Measurements from ENCODE around the gene GBP4. TPM values are rescaled to one million over a fixed set of nuclear protein-coding genes. Genes with fewer than 3 reads are reported as not detected.

Gene GBP4
- total and polyA plus RNA-seq, 10 donors, result 14.5 to 63.5 (median 34.3) TPM

DNA sequence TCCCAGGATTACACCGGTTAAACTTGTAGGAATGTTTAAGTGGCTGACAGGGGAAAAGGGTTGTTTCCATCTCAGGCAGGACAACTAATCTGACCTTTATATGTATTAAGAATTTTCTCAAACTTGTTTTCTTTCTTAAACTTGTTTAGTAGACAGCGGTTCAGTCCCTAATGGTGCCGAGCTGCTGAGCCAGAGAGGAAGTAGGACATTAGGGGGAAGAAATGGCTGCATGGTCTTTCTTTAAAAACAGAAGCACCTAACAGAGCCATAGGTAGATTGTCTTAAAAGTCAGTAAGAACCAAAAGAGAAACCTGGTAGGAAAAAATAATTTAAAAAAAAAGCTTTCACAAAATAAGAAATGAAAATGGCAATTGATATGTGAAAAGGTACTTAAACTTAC is 3.3 kb downstream of the GBP4 start:
- intact Hi-C loops (cut with DNase I; ENCODE audit: low total_unique reads), result loop anchor here (10.0 kb wide), 1 partner anchor 159 kb away; no protein-coding TSS in a partner anchor
- WGBS, 5 donors, result 37 to 57% (median 43%) methylated on average over 3 of the region's 3 CpGs
- H3K4me3 ChIP-seq, result peak overlapping the region in 2 of 8 donors; percentile 9 to 26
- no peaks in the 10 kb centered on the region for H3K27me3 ChIP-seq (replicated peaks in 1 of 7)
- H3K9me3 ChIP-seq, result no peaks in the 10 kb centered on the region
- no peak for DNase-seq
- H3K36me3 ChIP-seq, result peaks cover 0 to 57% (median 27%) of the 10 kb centered on the region in 6 donors
- peak overlapping the region in 5 of 8 donors; percentile 22 to 53 (median 47) for H3K27ac ChIP-seq
- TF ChIP-seq POLR2A (IDR thresholded peaks at IDR 0.05) (no peak), POLR2AphosphoS5 (IDR thresholded peaks at IDR 0.05) (no peak)
- TF ChIP-seq, protein P1, sequence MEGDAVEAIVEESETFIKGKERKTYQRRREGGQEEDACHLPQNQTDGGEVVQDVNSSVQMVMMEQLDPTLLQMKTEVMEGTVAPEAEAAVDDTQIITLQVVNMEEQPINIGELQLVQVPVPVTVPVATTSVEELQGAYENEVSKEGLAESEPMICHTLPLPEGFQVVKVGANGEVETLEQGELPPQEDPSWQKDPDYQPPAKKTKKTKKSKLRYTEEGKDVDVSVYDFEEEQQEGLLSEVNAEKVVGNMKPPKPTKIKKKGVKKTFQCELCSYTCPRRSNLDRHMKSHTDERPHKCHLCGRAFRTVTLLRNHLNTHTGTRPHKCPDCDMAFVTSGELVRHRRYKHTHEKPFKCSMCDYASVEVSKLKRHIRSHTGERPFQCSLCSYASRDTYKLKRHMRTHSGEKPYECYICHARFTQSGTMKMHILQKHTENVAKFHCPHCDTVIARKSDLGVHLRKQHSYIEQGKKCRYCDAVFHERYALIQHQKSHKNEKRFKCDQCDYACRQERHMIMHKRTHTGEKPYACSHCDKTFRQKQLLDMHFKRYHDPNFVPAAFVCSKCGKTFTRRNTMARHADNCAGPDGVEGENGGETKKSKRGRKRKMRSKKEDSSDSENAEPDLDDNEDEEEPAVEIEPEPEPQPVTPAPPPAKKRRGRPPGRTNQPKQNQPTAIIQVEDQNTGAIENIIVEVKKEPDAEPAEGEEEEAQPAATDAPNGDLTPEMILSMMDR (IDR thresholded peaks at IDR 0.05 in 8 of 11, conservative IDR thresholded peaks at IDR 0.05 in 3 of 11), result no peak
- peaks cover 9 to 82% (median 47%) of the 10 kb centered on the region in 6 donors for H3K4me1 ChIP-seq

DNA sequence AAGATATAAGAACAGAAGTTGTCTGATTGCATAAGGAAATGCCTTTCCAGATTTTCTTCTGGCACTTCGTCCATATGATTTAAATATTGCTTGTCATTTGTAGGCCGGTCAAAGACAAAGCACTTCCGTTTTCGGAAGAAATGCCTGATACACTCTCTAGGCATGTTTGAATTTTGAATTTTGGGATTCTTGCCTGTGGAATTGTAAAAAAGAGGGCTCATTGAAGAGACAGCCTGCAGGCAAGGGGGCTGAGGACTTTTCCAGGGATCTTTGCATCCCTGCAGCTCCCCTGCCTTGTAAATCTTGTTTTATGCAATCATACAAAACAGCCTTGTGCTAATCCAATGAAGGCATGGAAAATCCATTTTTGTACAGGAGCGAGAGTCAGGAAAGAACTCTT is 7.4 kb downstream of the GBP4 start:
- peak overlapping the region in 3 of 8 donors; percentile 2 to 32 (median 23) for H3K27ac ChIP-seq
- no peaks in the 10 kb centered on the region for H3K9me3 ChIP-seq
- no peak overlapping the region for H3K4me3 ChIP-seq
- DNase-seq, result no peak
- no peaks in the 10 kb centered on the region for H3K27me3 ChIP-seq (replicated peaks in 1 of 7)
- intact Hi-C loops (cut with DNase I; ENCODE audit: low total_unique reads), result loop anchor here (10.0 kb wide), 1 partner anchor 163 kb away; no protein-coding TSS in a partner anchor
- TF ChIP-seq POLR2AphosphoS5 (IDR thresholded peaks at IDR 0.05), result no peak
- TF ChIP-seq, protein P1 (IDR thresholded peaks at IDR 0.05 in 8 of 11, conservative IDR thresholded peaks at IDR 0.05 in 3 of 11), result no peak
- TF ChIP-seq POLR2A (IDR thresholded peaks at IDR 0.05), result no peak
- H3K4me1 ChIP-seq, result peaks cover 0 to 49% (median 22%) of the 10 kb centered on the region in 6 donors
- peaks cover 0 to 93% (median 58%) of the 10 kb centered on the region in 6 donors for H3K36me3 ChIP-seq
- 73 to 87% (median 79%) methylated on average over 5 of the region's 5 CpGs for WGBS, 5 donors

DNA sequence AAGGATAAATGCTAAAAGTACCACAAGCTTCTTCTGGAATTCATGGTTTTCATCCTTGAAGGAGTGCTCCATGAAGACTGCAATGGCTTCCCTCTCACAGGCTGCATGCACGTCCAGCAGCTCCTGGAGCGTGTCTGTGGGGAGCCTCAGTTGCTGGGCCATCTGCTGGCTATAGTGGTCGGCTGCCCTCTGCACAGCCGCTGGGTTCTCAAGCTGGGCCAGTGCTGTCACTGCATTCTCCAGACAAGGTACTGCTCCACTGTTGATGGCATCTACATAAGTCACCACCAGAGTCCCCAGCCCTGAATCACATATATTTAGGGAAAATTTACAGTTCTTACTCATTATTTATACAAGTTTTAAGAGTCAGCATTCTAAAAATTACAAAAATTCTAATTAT is 8.7 kb downstream of the GBP4 start:
- no peak overlapping the region for H3K27ac ChIP-seq
- no peaks in the 10 kb centered on the region for H3K9me3 ChIP-seq
- intact Hi-C loops (cut with DNase I; ENCODE audit: low total_unique reads), result loop anchor here (10.0 kb wide), 1 partner anchor 165 kb away; no protein-coding TSS in a partner anchor
- WGBS, 5 donors, result 95 to 100% (median 100%) methylated on average over 4 of the region's 4 CpGs
- H3K27me3 ChIP-seq (replicated peaks in 1 of 7), result no peaks in the 10 kb centered on the region
- H3K36me3 ChIP-seq, result peaks cover 2 to 100% (median 69%) of the 10 kb centered on the region in 6 donors
- DNase-seq, result no peak
- H3K4me3 ChIP-seq, result no peak overlapping the region
- peaks cover 0 to 36% (median 10%) of the 10 kb centered on the region in 6 donors for H3K4me1 ChIP-seq
- no peak for TF ChIP-seq POLR2AphosphoS5 (IDR thresholded peaks at IDR 0.05)
- no peak for TF ChIP-seq POLR2A (IDR thresholded peaks at IDR 0.05)
- TF ChIP-seq, protein P1 (IDR thresholded peaks at IDR 0.05 in 8 of 11, conservative IDR thresholded peaks at IDR 0.05 in 3 of 11), result no peak

DNA sequence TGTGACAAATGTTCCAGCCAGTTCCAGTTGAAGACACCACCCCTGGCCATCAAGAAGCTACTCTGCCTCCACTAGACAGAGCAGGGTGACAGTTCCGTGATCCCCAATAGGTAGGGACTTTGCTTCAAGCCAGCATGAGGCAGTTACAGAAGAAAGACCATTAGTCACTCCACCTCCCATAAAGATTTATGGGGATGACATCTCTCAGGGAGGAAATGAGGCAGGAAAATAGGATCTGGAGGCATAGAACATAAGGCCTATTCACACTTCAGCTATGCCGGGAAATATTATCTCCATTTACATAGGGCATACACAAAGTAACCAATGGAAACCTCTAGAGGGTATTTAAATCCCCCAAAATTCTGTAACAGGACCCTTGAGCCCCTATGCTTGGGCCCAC is 19.4 kb downstream of the GBP4 start:
- Histone ChIP-seq H3K36me3 (peaks cover 4 to 36% (median 20%) of the 10 kb centered on the region in 6 donors), H3K27ac (no peak overlapping the region), H3K4me1 (no peaks in the 10 kb centered on the region), H3K9me3 (peaks cover 0 to 14% (median 7%) of the 10 kb centered on the region in 8 donors), H3K27me3 (replicated peaks in 1 of 7) (no peaks in the 10 kb centered on the region), H3K4me3 (no peak overlapping the region)
- 78 to 91% (median 87%) methylated on average over 2 of the region's 2 CpGs for WGBS, 5 donors
- TF ChIP-seq POLR2A (IDR thresholded peaks at IDR 0.05) (no peak), POLR2AphosphoS5 (IDR thresholded peaks at IDR 0.05) (no peak)
- TF ChIP-seq, protein P1 (IDR thresholded peaks at IDR 0.05 in 8 of 11, conservative IDR thresholded peaks at IDR 0.05 in 3 of 11), result no peak
- intact Hi-C loops (cut with DNase I; ENCODE audit: low total_unique reads), result no loop called here
- no peak for DNase-seq

Data from spleen (tissue), 11 donors.